ENCODE results near the gene VPS39.

DNA sequence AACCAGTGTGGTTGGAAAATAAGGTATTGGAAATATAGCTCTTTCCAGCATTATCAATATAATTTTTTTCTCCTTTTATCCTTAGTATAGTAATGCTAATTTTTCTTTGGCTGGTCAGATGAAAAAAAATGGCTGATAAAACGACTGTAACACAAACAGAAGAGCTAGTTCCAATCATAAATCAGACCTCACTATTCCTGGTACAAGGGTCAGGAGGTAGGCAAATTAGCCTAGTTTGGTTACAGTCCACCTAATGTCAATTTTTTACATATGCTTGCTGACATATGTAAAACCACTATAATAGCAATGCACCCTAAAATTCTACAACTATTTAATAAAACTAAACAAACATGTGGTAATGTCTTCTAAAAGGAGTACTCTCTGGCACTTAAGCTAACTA is 19.9 kb upstream of the VPS39 start:
- TF ChIP-seq, protein P1, sequence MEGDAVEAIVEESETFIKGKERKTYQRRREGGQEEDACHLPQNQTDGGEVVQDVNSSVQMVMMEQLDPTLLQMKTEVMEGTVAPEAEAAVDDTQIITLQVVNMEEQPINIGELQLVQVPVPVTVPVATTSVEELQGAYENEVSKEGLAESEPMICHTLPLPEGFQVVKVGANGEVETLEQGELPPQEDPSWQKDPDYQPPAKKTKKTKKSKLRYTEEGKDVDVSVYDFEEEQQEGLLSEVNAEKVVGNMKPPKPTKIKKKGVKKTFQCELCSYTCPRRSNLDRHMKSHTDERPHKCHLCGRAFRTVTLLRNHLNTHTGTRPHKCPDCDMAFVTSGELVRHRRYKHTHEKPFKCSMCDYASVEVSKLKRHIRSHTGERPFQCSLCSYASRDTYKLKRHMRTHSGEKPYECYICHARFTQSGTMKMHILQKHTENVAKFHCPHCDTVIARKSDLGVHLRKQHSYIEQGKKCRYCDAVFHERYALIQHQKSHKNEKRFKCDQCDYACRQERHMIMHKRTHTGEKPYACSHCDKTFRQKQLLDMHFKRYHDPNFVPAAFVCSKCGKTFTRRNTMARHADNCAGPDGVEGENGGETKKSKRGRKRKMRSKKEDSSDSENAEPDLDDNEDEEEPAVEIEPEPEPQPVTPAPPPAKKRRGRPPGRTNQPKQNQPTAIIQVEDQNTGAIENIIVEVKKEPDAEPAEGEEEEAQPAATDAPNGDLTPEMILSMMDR (IDR thresholded peaks at IDR 0.05), result no peak
- no peak for TF ChIP-seq POLR2A (IDR thresholded peaks at IDR 0.05)
